MM.1S (cell line): ENCODE measurements around the gene TMEM14B.
"Not testable (repeated sequence)": the region's sequence is repeated elsewhere in the genome, so short reads cannot be mapped to it uniquely, and the experiment has no call there.

ENCODE experiments used
- DNase-seq: peaks from one replicate; pipeline ENCODE4 v3.0.0-alpha.2; 2015
- H2AFZ ChIP-seq: fragments of 300-600 bp; sonication (generic); 2 replicates; pipeline ENCODE4 v1.6.0; 2016; ENCODE audit warnings: antibody characterized with exemption, low read length
- H3F3A ChIP-seq: fragments of 300-600 bp; sonication (generic); 2 replicates; pipeline ENCODE4 v1.6.1; 2016; ENCODE audit warnings: mild to moderate bottlenecking, antibody characterized with exemption, low read length, moderate library complexity, mixed read lengths; ENCODE audit not compliant: insufficient read depth
- H3K27ac ChIP-seq: fragments of 300-600 bp; sonication (generic); 2 replicates; pipeline ENCODE4 v1.5.1; 2016; ENCODE audit warnings: mild to moderate bottlenecking, low read length
- H3K27me3 ChIP-seq: fragments of 300-600 bp; sonication (generic); replicated peaks from 2 replicates; pipeline ENCODE4 v1.6.0; 2016; ENCODE audit warnings: low read length; ENCODE audit not compliant: insufficient read depth
- H3K36me3 ChIP-seq: fragments of 300-600 bp; sonication (generic); replicated peaks from 2 replicates; pipeline ENCODE4 v1.6.1; 2016; ENCODE audit warnings: mild to moderate bottlenecking, low read length, mixed read lengths; ENCODE audit not compliant: insufficient read depth
- H3K4me1 ChIP-seq: fragments of 300-600 bp; sonication (generic); 2 replicates; pipeline ENCODE4 v1.6.1; 2016; ENCODE audit warnings: low read length, mixed read lengths
- H3K4me2 ChIP-seq: fragments of 300-600 bp; sonication (generic); 2 replicates; pipeline ENCODE4 v1.6.0; 2016; ENCODE audit warnings: low read depth, low read length
- H3K4me3 ChIP-seq: fragments of 300-600 bp; sonication (generic); 2 replicates; pipeline ENCODE4 v1.5.1; 2016; ENCODE audit warnings: low read length, mixed read lengths
- H3K79me2 ChIP-seq: fragments of 300-600 bp; sonication (generic); 2 replicates; pipeline ENCODE4 v1.6.1; 2016; ENCODE audit warnings: mixed run types, low read length, mixed read lengths
- H3K9ac ChIP-seq: fragments of 300-600 bp; sonication (generic); 2 replicates; pipeline ENCODE4 v1.6.1; 2016; ENCODE audit warnings: low read length, mixed read lengths
- H3K9me2 ChIP-seq: fragments of 300-600 bp; sonication (generic); replicated peaks from 2 replicates; pipeline ENCODE4 v1.6.1; 2016; ENCODE audit warnings: mild to moderate bottlenecking, low read length, mixed read lengths; ENCODE audit not compliant: insufficient read depth
- H3K9me3 ChIP-seq: fragments of 300-600 bp; sonication (generic); replicated peaks from 2 replicates; pipeline ENCODE4 v1.6.1; 2016; ENCODE audit warnings: mild to moderate bottlenecking, low read length, mixed read lengths; ENCODE audit not compliant: insufficient read depth
- H4K20me1 ChIP-seq: fragments of 300-600 bp; sonication (generic); 2 replicates; pipeline ENCODE4 v1.6.1; 2016; ENCODE audit warnings: mild to moderate bottlenecking, low read length, moderate library complexity, mixed read lengths; ENCODE audit not compliant: insufficient read depth
- CTCF ChIP-seq: fragments of 300-600 bp; sonication (generic); IDR thresholded peaks from 2 replicates; pipeline ENCODE4 v1.5.1; 2016; ENCODE audit warnings: antibody characterized with exemption, low read length, mixed read lengths
- EZH2 ChIP-seq: fragments of 300-600 bp; sonication (generic); optimal IDR thresholded peaks from 2 replicates; pipeline ENCODE3; 2017; ENCODE audit warnings: low read depth, mild to moderate bottlenecking, antibody characterized with exemption, low read length, mixed read lengths
- EZH2phosphoT487 ChIP-seq: fragments of 300-600 bp; sonication (generic); IDR thresholded peaks from 2 replicates; pipeline ENCODE4 v1.6.1; 2018; ENCODE audit warnings: antibody characterized with exemption, low read length

Gene TMEM14B

GRCh38 chr6:10719964-10720264, 27.7 kb upstream of the TMEM14B start:
- peaks cover 14% of the 10 kb centered on the region; the same call in 1 of the 2 replicates for H3F3A ChIP-seq
- H3K4me2 ChIP-seq = peak overlapping the region; percentile 71
- peak overlapping the region; percentile 35; the same call in 1 of the 2 replicates for H3K27ac ChIP-seq
- peak overlapping the region; percentile 80 for H2AFZ ChIP-seq
- no peaks in the 10 kb centered on the region for H3K79me2 ChIP-seq
- DNase-seq = no peak
- H4K20me1 ChIP-seq = no peaks in the 10 kb centered on the region
- H3K4me1 ChIP-seq = no peaks in the 10 kb centered on the region; the same call in 1 of the 2 replicates
- H3K36me3 ChIP-seq = no peaks in the 10 kb centered on the region
- no peaks in the 10 kb centered on the region for H3K9me2 ChIP-seq
- no peaks in the 10 kb centered on the region for H3K9me3 ChIP-seq
- H3K27me3 ChIP-seq = no peaks in the 10 kb centered on the region
- H3K9ac ChIP-seq = peak overlapping the region; percentile 58; the same call in 1 of the 2 replicates
- H3K4me3 ChIP-seq = peak overlapping the region; percentile 62
- TF ChIP-seq EZH2 (no peak), CTCF (no peak), EZH2phosphoT487 (no peak)

- H3K4me3 ChIP-seq = peak overlapping the region; percentile 62
- H3K27me3 ChIP-seq = no peaks in the 10 kb centered on the region
- H3K9me2 ChIP-seq = no peaks in the 10 kb centered on the region
- H3K79me2 ChIP-seq = no peaks in the 10 kb centered on the region
- H3K9me3 ChIP-seq = no peaks in the 10 kb centered on the region
- H4K20me1 ChIP-seq = no peaks in the 10 kb centered on the region
- no peaks in the 10 kb centered on the region for H3K36me3 ChIP-seq
- no peak for TF ChIP-seq EZH2phosphoT487
- TF ChIP-seq CTCF = no peak
- peak overlapping the region; percentile 35; the same call in 1 of the 2 replicates for H3K27ac ChIP-seq
- H3K4me2 ChIP-seq = peak overlapping the region; percentile 71
- H3K9ac ChIP-seq = peak overlapping the region; percentile 58
- no peaks in the 10 kb centered on the region; the same call in 1 of the 2 replicates for H3K4me1 ChIP-seq
- peak; percentile 39 for DNase-seq
- peak overlapping the region; percentile 80 for H2AFZ ChIP-seq
- H3F3A ChIP-seq = peaks cover 14% of the 10 kb centered on the region; the same call in 1 of the 2 replicates
Observed at GRCh38 chr6:10720265-10720959, 27.2 kb upstream of the TMEM14B start.

GRCh38 chr6:10720960-10721849, 26.4 kb upstream of the TMEM14B start:
- peak overlapping the region; percentile 62 for H3K4me3 ChIP-seq
- peak overlapping the region; percentile 71; the same call in 1 of the 2 replicates for H3K4me2 ChIP-seq
- not testable (repeated sequence) for H3K79me2 ChIP-seq, H3K4me1 ChIP-seq, H4K20me1 ChIP-seq, H3K9me2 ChIP-seq, H3K27me3 ChIP-seq, H3K9me3 ChIP-seq, H3K36me3 ChIP-seq
- peak overlapping the region; percentile 58; the same call in 1 of the 2 replicates for H3K9ac ChIP-seq
- H2AFZ ChIP-seq = peak overlapping the region; percentile 80
- TF ChIP-seq CTCF = peak; percentile 16; the same call in 1 of the 2 replicates
- peak; percentile 25 for DNase-seq
- peaks cover 14% of the 10 kb centered on the region; the same call in 1 of the 2 replicates for H3F3A ChIP-seq
- peak overlapping the region; percentile 35; the same call in 1 of the 2 replicates for H3K27ac ChIP-seq
